ENCODE results near the gene PPP1R14B. TPM values are rescaled to one million over a fixed set of nuclear protein-coding genes. Genes with fewer than 3 reads are reported as not detected.

PPP1R14B gene, protein sequence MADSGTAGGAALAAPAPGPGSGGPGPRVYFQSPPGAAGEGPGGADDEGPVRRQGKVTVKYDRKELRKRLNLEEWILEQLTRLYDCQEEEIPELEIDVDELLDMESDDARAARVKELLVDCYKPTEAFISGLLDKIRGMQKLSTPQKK
- total RNA-seq = 238 and 248 TPM in 2 replicates

GRCh38 chr11:64246871-64247728 is at the start of gene PPP1R14B:
TSS of gene PPP1R14B (minus strand) at chr11:64246943. CDS start at chr11:64246673, 270 bp downstream.
- Mint-ChIP-seq H3K27me3 (ENCODE audit: insufficient read depth) (peaks cover 1% of the 10 kb centered on the region), H3K9me3 (no peaks in the 10 kb centered on the region), H3K4me1 (ENCODE audit: low read depth) (peaks cover 29% of the 10 kb centered on the region), H3K36me3 (ENCODE audit: low read depth) (peaks cover 4% of the 10 kb centered on the region), H3K4me3 (peak within 1 kb of the TSS; percentile 94), H3K27ac (peak within 1 kb of the TSS; percentile 94)
- intact Hi-C loops (cut with micrococcal nuclease) = loop anchor here (1.0 kb wide), 4 partner anchors 17 to 58 kb away; partner anchors contain the start of genes DNAJC4 and ESRRA
- peak; percentile 79 for DNase-seq (ENCODE audit: low spot score)

DNA sequence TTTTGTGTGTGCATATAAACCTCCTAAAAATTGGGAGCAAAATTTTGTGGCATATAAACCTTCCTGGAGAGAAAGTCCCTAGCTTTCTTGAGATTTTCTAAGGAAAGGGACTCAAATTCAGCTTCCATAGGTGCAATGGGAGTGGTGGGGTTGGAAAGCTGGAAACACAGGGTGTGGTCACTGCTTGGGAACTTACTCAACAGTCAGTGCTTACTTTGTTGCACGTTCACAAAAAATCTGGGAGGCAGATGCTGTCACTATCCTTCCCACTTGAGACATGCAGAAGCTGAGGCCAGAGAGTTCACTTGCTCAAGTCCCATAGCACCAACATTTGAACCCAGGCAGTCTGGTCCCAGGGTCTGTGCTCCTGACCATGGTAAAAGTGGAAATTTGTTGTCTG is 49.5 kb upstream of the PPP1R14B start:
- H3K27ac Mint-ChIP-seq = no peak overlapping the region

GRCh38 chr11:64295760-64296159 is 49.0 kb upstream of the PPP1R14B start:
- Mint-ChIP-seq H3K27ac (no peak overlapping the region), H3K36me3 (ENCODE audit: low read depth) (peaks cover 7% of the 10 kb centered on the region), H3K9me3 (no peaks in the 10 kb centered on the region), H3K27me3 (ENCODE audit: insufficient read depth) (peaks cover 80% of the 10 kb centered on the region), H3K4me1 (ENCODE audit: low read depth) (peaks cover 13% of the 10 kb centered on the region), H3K4me3 (no peak overlapping the region)
- DNase-seq (ENCODE audit: low spot score) = no peak
- intact Hi-C loops (cut with micrococcal nuclease) = no loop called here

More for the DNA sequence above, 49.5 kb upstream of the PPP1R14B start:
- Mint-ChIP-seq H3K9me3 (no peaks in the 10 kb centered on the region), H3K27me3 (ENCODE audit: insufficient read depth) (peaks cover 78% of the 10 kb centered on the region), H3K4me1 (ENCODE audit: low read depth) (peaks cover 13% of the 10 kb centered on the region), H3K36me3 (ENCODE audit: low read depth) (peaks cover 5% of the 10 kb centered on the region), H3K4me3 (no peak overlapping the region)
- no peak for DNase-seq (ENCODE audit: low spot score)
- intact Hi-C loops (cut with micrococcal nuclease) = no loop called here

GRCh38 chr11:64294774-64295173 is 48.0 kb upstream of the PPP1R14B start:
- peaks cover 8% of the 10 kb centered on the region for H3K36me3 Mint-ChIP-seq (ENCODE audit: low read depth)
- no peak for DNase-seq (ENCODE audit: low spot score)
- H3K27ac Mint-ChIP-seq = no peak overlapping the region
- peaks cover 11% of the 10 kb centered on the region for H3K4me1 Mint-ChIP-seq (ENCODE audit: low read depth)
- H3K9me3 Mint-ChIP-seq = no peaks in the 10 kb centered on the region
- H3K27me3 Mint-ChIP-seq (ENCODE audit: insufficient read depth) = peaks cover 81% of the 10 kb centered on the region
- H3K4me3 Mint-ChIP-seq = no peak overlapping the region
- intact Hi-C loops (cut with micrococcal nuclease) = no loop called here

DNA sequence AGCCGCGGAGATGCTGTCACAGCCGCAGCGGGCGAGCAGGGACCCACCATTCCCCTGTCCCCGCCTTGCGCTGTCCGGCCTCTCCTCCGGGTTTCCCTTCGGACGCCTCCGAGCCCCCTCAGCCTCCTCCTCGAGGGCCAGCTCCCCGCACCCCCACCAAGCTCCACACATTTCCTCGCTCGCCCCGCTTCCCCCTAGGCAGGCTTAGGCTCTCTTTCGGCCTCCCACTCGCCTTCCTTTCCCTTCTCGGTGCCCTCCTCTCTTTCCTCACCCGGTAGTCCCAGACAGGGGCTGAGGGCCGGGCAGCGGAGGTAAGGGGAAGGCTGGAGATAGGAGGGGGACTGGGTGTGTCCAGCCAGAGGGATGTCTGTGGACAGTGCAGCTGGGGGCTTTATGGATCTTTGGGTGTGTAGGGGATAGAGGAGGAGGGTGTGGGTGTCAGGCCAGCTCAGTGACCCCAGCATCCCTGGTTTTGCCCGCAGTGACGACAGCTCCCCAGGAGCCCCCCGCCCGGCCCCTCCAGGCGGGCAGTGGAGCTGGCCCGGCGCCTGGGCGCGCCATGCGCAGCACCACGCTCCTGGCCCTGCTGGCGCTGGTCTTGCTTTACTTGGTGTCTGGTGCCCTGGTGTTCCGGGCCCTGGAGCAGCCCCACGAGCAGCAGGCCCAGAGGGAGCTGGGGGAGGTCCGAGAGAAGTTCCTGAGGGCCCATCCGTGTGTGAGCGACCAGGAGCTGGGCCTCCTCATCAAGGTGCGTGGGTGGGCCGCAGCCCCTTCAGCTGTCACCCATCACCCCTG is 45.9 kb upstream of the PPP1R14B start:
- Mint-ChIP-seq H3K9me3 (no peaks in the 10 kb centered on the region), H3K4me1 (ENCODE audit: low read depth) (peaks cover 10% of the 10 kb centered on the region), H3K27ac (no peak overlapping the region), H3K4me3 (peak overlapping the region; percentile 53), H3K36me3 (ENCODE audit: low read depth) (peaks cover 5% of the 10 kb centered on the region), H3K27me3 (ENCODE audit: insufficient read depth) (peaks cover 64% of the 10 kb centered on the region)
- no peak for DNase-seq (ENCODE audit: low spot score)
- intact Hi-C loops (cut with micrococcal nuclease) = loop anchor here (1.0 kb wide), 1 partner anchor 9 kb away; no protein-coding TSS in a partner anchor

GRCh38 chr11:64291752-64292459 is 45.2 kb upstream of the PPP1R14B start:
- H3K36me3 Mint-ChIP-seq (ENCODE audit: low read depth) = peaks cover 4% of the 10 kb centered on the region
- H3K4me1 Mint-ChIP-seq (ENCODE audit: low read depth) = peaks cover 7% of the 10 kb centered on the region
- no peak overlapping the region for H3K27ac Mint-ChIP-seq
- no peak overlapping the region for H3K4me3 Mint-ChIP-seq
- no peak for DNase-seq (ENCODE audit: low spot score)
- peaks cover 58% of the 10 kb centered on the region for H3K27me3 Mint-ChIP-seq (ENCODE audit: insufficient read depth)
- no peaks in the 10 kb centered on the region for H3K9me3 Mint-ChIP-seq
- intact Hi-C loops (cut with micrococcal nuclease) = loop anchor here (1.0 kb wide), 1 partner anchor 9 kb away; no protein-coding TSS in a partner anchor

DNA sequence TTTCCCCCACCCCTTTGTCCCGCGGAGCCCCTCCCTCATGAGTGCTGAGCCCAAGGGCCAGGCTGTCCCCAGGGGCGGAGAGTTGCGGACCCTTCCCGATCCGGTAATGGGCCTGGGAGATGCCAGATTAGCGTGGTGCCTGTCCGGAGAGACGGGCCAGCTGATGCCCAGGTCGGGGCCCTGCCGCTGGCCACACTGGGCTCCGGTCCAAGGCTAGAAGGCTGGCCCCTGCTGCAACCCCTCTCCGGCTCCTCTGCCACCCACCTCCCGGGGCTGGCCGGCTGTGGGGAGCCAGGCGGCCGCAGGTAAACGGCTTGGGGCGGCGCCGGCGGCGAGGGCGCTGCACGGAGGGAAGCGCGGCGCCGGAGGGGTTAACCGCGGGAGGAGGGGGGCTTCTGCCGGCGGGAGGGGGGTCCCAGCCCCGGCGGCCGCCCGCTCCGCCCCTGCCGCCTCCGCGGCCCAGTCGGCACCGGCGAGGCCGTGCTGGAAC is 44.6 kb upstream of the PPP1R14B start, which contains the start of gene KCNK4:
KCNK4 (plus strand) TSS at position 41 of the 490 bp plus-strand sequence. CDS start 1,717 bp downstream, outside the sequence.
- Mint-ChIP-seq H3K4me3 (peak within 1 kb of the TSS; percentile 65), H3K36me3 (ENCODE audit: low read depth) (peaks cover 5% of the 10 kb centered on the region), H3K27ac (peak within 1 kb of the TSS; percentile 63), H3K9me3 (no peaks in the 10 kb centered on the region), H3K4me1 (ENCODE audit: low read depth) (peaks cover 13% of the 10 kb centered on the region), H3K27me3 (ENCODE audit: insufficient read depth) (peaks cover 52% of the 10 kb centered on the region)
- no peak for DNase-seq (ENCODE audit: low spot score)
- intact Hi-C loops (cut with micrococcal nuclease) = no loop called here

DNA sequence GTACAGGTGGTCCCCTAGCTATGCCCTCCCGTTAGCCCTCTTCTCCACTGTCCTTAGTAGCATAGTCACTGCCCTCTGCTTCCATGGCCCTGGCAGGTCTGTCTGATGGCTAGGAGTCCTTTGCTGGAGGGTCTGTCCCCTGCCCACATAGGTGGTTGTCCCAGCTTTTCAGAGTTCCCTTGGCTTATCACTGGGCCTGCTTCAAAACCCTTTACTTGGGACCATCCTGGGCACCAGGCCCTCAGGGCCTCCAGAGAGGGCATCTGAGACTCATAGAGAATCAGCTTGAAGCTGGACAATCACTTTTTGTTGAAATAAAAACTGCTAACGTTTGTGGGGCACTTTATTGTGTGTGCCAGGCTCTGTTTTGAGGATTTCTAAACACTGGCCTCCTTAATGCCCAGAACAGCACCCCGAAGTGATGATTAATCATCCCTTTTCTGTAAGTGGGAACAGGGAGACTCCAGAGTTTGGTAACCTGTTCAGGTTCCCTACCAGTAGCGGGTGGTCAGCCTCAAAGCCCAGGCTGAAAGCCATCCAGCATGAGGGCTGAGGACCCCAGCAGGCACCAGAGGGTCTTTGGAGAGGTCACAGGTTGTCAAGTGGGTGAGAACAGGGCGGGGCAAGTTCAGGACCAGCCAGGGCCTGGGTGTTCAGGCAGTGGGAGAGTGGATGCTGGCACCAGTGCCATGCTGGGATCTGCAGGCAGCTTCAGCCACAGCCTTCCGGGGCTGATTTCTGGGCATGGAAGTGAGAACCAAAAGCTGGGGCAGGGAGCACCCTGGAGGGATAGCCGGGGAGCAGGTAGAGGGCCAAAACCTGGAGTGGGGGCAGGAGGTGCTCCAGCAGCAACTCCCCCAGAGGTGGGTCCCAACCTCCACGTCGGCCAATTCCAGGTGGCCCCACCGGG is 43.9 kb upstream of the PPP1R14B start:
- H3K27me3 Mint-ChIP-seq (ENCODE audit: insufficient read depth) = peaks cover 45% of the 10 kb centered on the region
- H3K36me3 Mint-ChIP-seq (ENCODE audit: low read depth) = peaks cover 5% of the 10 kb centered on the region
- peaks cover 16% of the 10 kb centered on the region for H3K4me1 Mint-ChIP-seq (ENCODE audit: low read depth)
- H3K4me3 Mint-ChIP-seq = peak overlapping the region; percentile 65
- H3K27ac Mint-ChIP-seq = peak overlapping the region; percentile 63
- DNase-seq (ENCODE audit: low spot score) = no peak
- intact Hi-C loops (cut with micrococcal nuclease) = no loop called here
- H3K9me3 Mint-ChIP-seq = no peaks in the 10 kb centered on the region

DNA sequence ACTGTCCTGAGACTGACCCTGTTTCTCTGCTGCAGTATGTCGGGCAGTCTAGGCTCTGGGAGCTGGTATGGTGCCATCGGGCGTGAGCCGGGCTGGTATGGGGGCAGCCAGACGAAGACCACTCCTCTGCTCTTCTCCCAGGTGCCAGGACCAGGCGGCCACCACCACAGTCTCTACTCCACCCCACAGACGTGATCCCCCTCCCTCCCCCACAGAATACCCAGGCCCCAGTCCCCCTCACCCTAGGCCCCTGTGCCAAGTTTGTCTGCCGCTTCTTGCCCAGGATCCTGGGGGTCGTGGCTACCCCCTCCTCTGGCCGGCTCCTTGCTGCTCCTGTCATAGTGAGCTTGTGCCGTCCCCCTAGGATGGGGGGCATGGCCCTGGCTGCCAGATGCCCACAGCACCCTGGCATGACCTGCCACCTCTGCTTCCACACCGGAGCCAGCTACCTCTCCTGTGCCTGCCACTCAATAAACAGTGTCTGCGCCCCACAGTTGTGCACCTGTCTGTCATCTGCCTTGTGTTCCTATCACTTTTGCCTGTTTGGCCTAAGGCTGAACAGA is 42.3 kb upstream of the PPP1R14B start:
- no peaks in the 10 kb centered on the region for H3K9me3 Mint-ChIP-seq
- DNase-seq (ENCODE audit: low spot score) = no peak
- H3K36me3 Mint-ChIP-seq (ENCODE audit: low read depth) = peaks cover 5% of the 10 kb centered on the region
- peaks cover 16% of the 10 kb centered on the region for H3K4me1 Mint-ChIP-seq (ENCODE audit: low read depth)
- no peak overlapping the region for H3K4me3 Mint-ChIP-seq
- H3K27ac Mint-ChIP-seq = no peak overlapping the region
- H3K27me3 Mint-ChIP-seq (ENCODE audit: insufficient read depth) = peaks cover 30% of the 10 kb centered on the region
- intact Hi-C loops (cut with micrococcal nuclease) = loop anchor here (10.0 kb wide), 1 partner anchor 314 kb away; the partner anchor contains the start of gene COX8A

GRCh38 chr11:64288353-64288750 is 41.6 kb upstream of the PPP1R14B start:
- peaks cover 5% of the 10 kb centered on the region for H3K36me3 Mint-ChIP-seq (ENCODE audit: low read depth)
- no peak overlapping the region for H3K27ac Mint-ChIP-seq
- no peak for DNase-seq (ENCODE audit: low spot score)
- peaks cover 21% of the 10 kb centered on the region for H3K4me1 Mint-ChIP-seq (ENCODE audit: low read depth)
- H3K27me3 Mint-ChIP-seq (ENCODE audit: insufficient read depth) = peaks cover 24% of the 10 kb centered on the region
- intact Hi-C loops (cut with micrococcal nuclease) = loop anchor here (10.0 kb wide), 1 partner anchor 314 kb away; the partner anchor contains the start of gene COX8A
- no peak overlapping the region for H3K4me3 Mint-ChIP-seq
- no peaks in the 10 kb centered on the region for H3K9me3 Mint-ChIP-seq
